MCF 10A (cell line): Measurements from ENCODE around the gene HPS4. TPM values are rescaled to one million over a fixed set of nuclear protein-coding genes. Genes with fewer than 3 reads are reported as not detected.

Experiments
- BruUV-seq: library from RNA; stranded (reverse); fragments of 400-500 nt; replicated peaks from 2 replicates; lab custom pipeline; 2021; lab: Mats Ljungman, UMichigan
- CTCF ChIA-PET: fragments of 300-600 bp; sonication (Branson Sonifier 250); formaldehyde crosslinking; extraction: SDS; loops from one replicate; lab custom pipeline; 2021; ENCODE audit warnings: antibody characterized with exemption, inconsistent platforms; lab: Yijun Ruan, JAX
- POLR2A ChIA-PET: fragments of 300-600, 350-650 bp; sonication (Branson Sonifier 250); formaldehyde crosslinking; extraction: SDS; loops from one replicate; lab custom pipeline; 2020; ENCODE audit warnings: antibody characterized with exemption, inconsistent platforms; lab: Yijun Ruan, JAX
- DNase-seq: peaks from one replicate; pipeline ENCODE4 v3.0.0-alpha.2; 2018; ENCODE audit not compliant: unreplicated experiment
- H3K27ac Mint-ChIP-seq: one replicate; pipeline ENCODE4 v1.8.0; 2022; ENCODE audit warnings: mild to moderate bottlenecking, low read depth, mixed read lengths; ENCODE audit not compliant: unreplicated experiment
- H3K27me3 Mint-ChIP-seq: one replicate; pipeline ENCODE4 v1.8.0; 2022; ENCODE audit warnings: mixed read lengths; ENCODE audit not compliant: insufficient read depth, unreplicated experiment
- H3K36me3 Mint-ChIP-seq: one replicate; pipeline ENCODE4 v1.8.0; 2022; ENCODE audit warnings: mild to moderate bottlenecking, moderate library complexity, mixed read lengths; ENCODE audit not compliant: insufficient read depth, unreplicated experiment
- H3K4me1 Mint-ChIP-seq: one replicate; pipeline ENCODE4 v1.8.0; 2022; ENCODE audit warnings: mixed read lengths; ENCODE audit not compliant: insufficient read depth, unreplicated experiment
- H3K4me3 Mint-ChIP-seq: one replicate; pipeline ENCODE4 v1.8.0; 2022; ENCODE audit warnings: mild to moderate bottlenecking, moderate library complexity, mixed read lengths; ENCODE audit not compliant: unreplicated experiment
- H3K9me3 Mint-ChIP-seq: one replicate; pipeline ENCODE4 v1.8.0; 2022; ENCODE audit warnings: mixed read lengths; ENCODE audit not compliant: unreplicated experiment
- CTCF ChIP-seq: fragments of 200-600 bp; IDR thresholded peaks from one replicate; pipeline ENCODE4 v1.8.0; 2022; ENCODE audit warnings: antibody characterized with exemption, mild to moderate bottlenecking; ENCODE audit not compliant: unreplicated experiment
- intact Hi-C: fragments of 100-400 bp; cut with micrococcal nuclease; formaldehyde crosslinking; loops from 2 replicates; pipeline ENCODE4 v1.14.1; 2022
- total RNA-seq: library from RNA; stranded (reverse); gene quantifications from 2 replicates; pipeline ENCODE4 v1.2.3, GENCODE V29; 2022

Gene HPS4
- total RNA-seq, 1 experiment from 2014 or later = 35.6 TPM

GRCh38 chr22:26418620-26419019 lies 65.0 kb downstream of the HPS4 start:
- TF ChIP-seq CTCF = no peak
- ChIA-PET POLR2A (no interaction called here), CTCF (interaction anchor here (3.9 kb wide), 1 partner anchor 43 kb away, joined by 21 read pairs; no protein-coding TSS in a partner anchor)
- Mint-ChIP-seq H3K4me1 (peaks cover 21% of the 10 kb centered on the region), H3K27ac (no peak overlapping the region), H3K4me3 (no peak overlapping the region), H3K36me3 (no peaks in the 10 kb centered on the region), H3K9me3 (no peaks in the 10 kb centered on the region), H3K27me3 (no peaks in the 10 kb centered on the region)
- no peak for DNase-seq
- no TSS peak for BruUV-seq
- intact Hi-C loops = loop anchor here (5.0 kb wide), 1 partner anchor 44 kb away; no protein-coding TSS in a partner anchor

GRCh38 chr22:26417406-26417805 lies 66.2 kb downstream of the HPS4 start:
- intact Hi-C loops = loop anchor here (2.0 to 5.0 kb wide), 2 partner anchors 19 to 45 kb away; no protein-coding TSS in a partner anchor

DNA sequence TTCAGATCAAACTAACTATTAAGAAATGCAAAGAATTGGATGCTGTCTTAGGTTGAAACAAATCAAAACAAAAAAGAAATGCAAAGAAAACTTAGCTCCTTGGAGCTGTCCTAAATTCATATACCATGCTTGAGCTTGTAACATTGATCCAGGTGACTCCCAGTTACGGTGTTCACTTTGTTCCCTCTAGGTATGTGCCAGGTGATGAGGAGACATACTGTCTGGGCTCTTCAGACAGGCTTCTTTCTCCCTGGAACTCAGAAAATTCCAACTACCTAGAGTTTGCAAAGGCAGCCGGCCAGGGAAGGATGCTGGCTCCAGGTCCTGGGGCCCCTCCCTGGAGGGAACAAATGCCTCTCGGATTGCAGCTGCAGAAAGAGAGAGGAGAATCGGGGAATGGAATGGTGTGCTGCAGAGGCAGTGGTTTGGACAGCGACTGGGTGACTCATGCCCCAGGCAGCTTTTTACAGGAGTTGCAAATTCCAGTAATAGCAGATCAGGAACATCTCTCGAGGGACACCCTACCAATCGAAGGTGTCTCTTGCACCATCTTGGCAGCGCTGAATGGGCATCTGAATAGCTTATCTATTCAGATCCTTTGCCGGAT lies 66.8 kb downstream of the HPS4 start:
- DNase-seq = peak; percentile 78
- Mint-ChIP-seq H3K36me3 (no peaks in the 10 kb centered on the region), H3K27ac (no peak overlapping the region), H3K4me3 (no peak overlapping the region), H3K4me1 (peaks cover 27% of the 10 kb centered on the region), H3K27me3 (no peaks in the 10 kb centered on the region), H3K9me3 (no peaks in the 10 kb centered on the region)
- POLR2A ChIA-PET = interaction anchor here (0.7 to 2.3 kb wide), 7 partner anchors 13 to 77 kb away, joined by 3 to 12 read pairs (median 3); partner anchors contain the start of genes HPS4 and SRRD
- intact Hi-C loops = loop anchor here (2.0 to 5.0 kb wide), 2 partner anchors 18 to 46 kb away; no protein-coding TSS in a partner anchor
- TF ChIP-seq CTCF = no peak
- no TSS peak for BruUV-seq
- CTCF ChIA-PET = interaction anchor here (0.6 to 5.0 kb wide), 8 partner anchors 24 to 1228 kb away, joined by 3 to 28 read pairs (median 4); no protein-coding TSS in a partner anchor

More at GRCh38 chr22:26417406-26417805, 66.2 kb downstream of the HPS4 start:
- Mint-ChIP-seq H3K4me1 (peaks cover 27% of the 10 kb centered on the region), H3K36me3 (no peaks in the 10 kb centered on the region), H3K27me3 (no peaks in the 10 kb centered on the region), H3K9me3 (no peaks in the 10 kb centered on the region), H3K4me3 (no peak overlapping the region), H3K27ac (no peak overlapping the region)
- BruUV-seq = no TSS peak
- ChIA-PET POLR2A (interaction anchor here (0.7 to 1.8 kb wide), 6 partner anchors 13 to 77 kb away, joined by 3 to 12 read pairs (median 4); partner anchors contain the start of genes HPS4 and SRRD), CTCF (interaction anchor here (0.6 to 5.0 kb wide), 2 partner anchors 43 to 1229 kb away, joined by 3 to 28 read pairs; no protein-coding TSS in a partner anchor)
- DNase-seq = no peak
- TF ChIP-seq CTCF = no peak

- Mint-ChIP-seq H3K36me3 (no peaks in the 10 kb centered on the region), H3K9me3 (no peaks in the 10 kb centered on the region), H3K4me3 (no peak overlapping the region), H3K4me1 (peaks cover 27% of the 10 kb centered on the region), H3K27ac (no peak overlapping the region), H3K27me3 (no peaks in the 10 kb centered on the region)
- ChIA-PET POLR2A (interaction anchor here (0.6 to 2.3 kb wide), 7 partner anchors 13 to 102 kb away, joined by 3 to 12 read pairs (median 3); no protein-coding TSS in a partner anchor), CTCF (interaction anchor here (0.6 to 5.0 kb wide), 7 partner anchors 23 to 250 kb away, joined by 3 to 28 read pairs (median 4); no protein-coding TSS in a partner anchor)
- DNase-seq = no peak
- intact Hi-C loops = loop anchor here (2.0 to 5.0 kb wide), 2 partner anchors 17 to 46 kb away; no protein-coding TSS in a partner anchor
- no TSS peak for BruUV-seq
- no peak for TF ChIP-seq CTCF
Observed at GRCh38 chr22:26416256-26416655, 67.3 kb downstream of the HPS4 start.
